H1 (cell line): Measurements from ENCODE around the gene COL4A4. TPM values are rescaled to one million over a fixed set of nuclear protein-coding genes. Genes with fewer than 3 reads are reported as not detected.

Source experiments
- CTCF ChIA-PET: fragments of 300-600 bp; sonication (Branson Sonifier 250); formaldehyde crosslinking; loops from one replicate; lab custom pipeline; 2021; ENCODE audit not compliant: partially characterized antibody; lab: Charles Lee
- POLR2A ChIA-PET: fragments of 300-600 bp; sonication (Branson Sonifier 250); formaldehyde crosslinking; loops from one replicate; lab custom pipeline; 2021; ENCODE audit warnings: inconsistent platforms; ENCODE audit not compliant: partially characterized antibody; lab: Charles Lee
- DNase-seq, 2 experiments: peaks; one replicate each; pipeline versions ENCODE4 v3.0.0 to v3.0.0-alpha.2; 2010 to 2022; ENCODE audit warnings: low spot score in 2 of 2, low read depth in 1 of 2, mixed read lengths in 1 of 2
- FAIRE-seq: peaks from 2 replicates; lab custom pipeline; 2011; peaks lifted over from hg19 to GRCh38; lab: Jason Lieb, UNC
- H2AFZ ChIP-seq: 2 replicates; pipeline ENCODE4 v1.8.1; 2012; ENCODE audit warnings: low read length, inconsistent platforms
- H2AK5ac ChIP-seq: 2 replicates; pipeline ENCODE4 v1.6.1; 2013; ENCODE audit warnings: low read depth, low read length
- H2BK120ac ChIP-seq: replicated peaks from 2 replicates; pipeline ENCODE3; 2013; ENCODE audit warnings: low read depth, low read length, inconsistent platforms
- H2BK12ac ChIP-seq: 2 replicates; pipeline ENCODE4 v1.6.1; 2013; ENCODE audit warnings: low read depth, low read length
- H2BK15ac ChIP-seq: 2 replicates; pipeline ENCODE4 v1.6.1; 2013; ENCODE audit warnings: low read length
- H2BK20ac ChIP-seq: 2 replicates; pipeline ENCODE4 v1.6.1; 2013; ENCODE audit warnings: low read length
- H2BK5ac ChIP-seq: 2 replicates; pipeline ENCODE4 v1.6.1; 2013; ENCODE audit warnings: low read depth, low read length
- H3K14ac ChIP-seq: 2 replicates; pipeline ENCODE4 v1.6.1; 2013; ENCODE audit warnings: inconsistent platforms; ENCODE audit not compliant: insufficient read length
- H3K18ac ChIP-seq: 2 replicates; pipeline ENCODE4 v1.6.1; 2013; ENCODE audit warnings: low read length; ENCODE audit errors: extremely low read depth
- H3K23ac ChIP-seq: 2 replicates; pipeline ENCODE4 v1.6.1; 2013; ENCODE audit warnings: inconsistent platforms; ENCODE audit not compliant: insufficient read length
- H3K23me2 ChIP-seq: 2 replicates; pipeline ENCODE4 v1.6.1; 2013; ENCODE audit warnings: low read depth, low read length
- H3K27ac ChIP-seq: 2 replicates; pipeline ENCODE4 v1.6.1; 2011; ENCODE audit warnings: low read depth, low read length, inconsistent platforms
- H3K27me3 ChIP-seq, 4 experiments: replicated peaks in 1 of 4; 1 replicate in 1 of 4; 2 replicates in 3 of 4; pipeline versions ENCODE4 v1.6.1 to v1.8.1; 2011 to 2013; ENCODE audit warnings: low read length in 3 of 4, mild to moderate bottlenecking in 3 of 4, inconsistent platforms in 2 of 4, mixed read lengths in 2 of 4, moderate library complexity in 1 of 4; ENCODE audit not compliant: control insufficient read depth in 3 of 4, insufficient read depth in 3 of 4; ENCODE audit errors: extremely low read depth in 1 of 4
- H3K36me3 ChIP-seq, 4 experiments: 2 replicates each; pipeline versions ENCODE4 v1.6.1 to v1.8.1; 2011 to 2013; ENCODE audit warnings: mild to moderate bottlenecking in 4 of 4, low read length in 3 of 4, moderate library complexity in 2 of 4, control low read depth in 1 of 4, inconsistent platforms in 1 of 4; ENCODE audit not compliant: insufficient read depth in 4 of 4, control insufficient read depth in 2 of 4
- H3K4ac ChIP-seq: replicated peaks from 2 replicates; pipeline ENCODE3; 2013; ENCODE audit warnings: low read length, low read depth, mixed read lengths, inconsistent platforms; ENCODE audit not compliant: insufficient read length
- H3K4me1 ChIP-seq, 4 experiments: replicated peaks in 1 of 4; 1 replicate in 1 of 4; 2 replicates in 3 of 4; pipeline versions ENCODE4 v1.6.1 to v1.8.1; 2011 to 2013; ENCODE audit warnings: low read length in 3 of 4, inconsistent platforms in 2 of 4, mixed read lengths in 1 of 4; ENCODE audit not compliant: insufficient read depth in 4 of 4, control insufficient read depth in 3 of 4
- H3K4me2 ChIP-seq, 2 experiments: 2 replicates each; pipeline versions ENCODE4 v1.6.1 to v1.8.1; 2011 to 2013; ENCODE audit warnings: low read depth in 2 of 2, low read length in 2 of 2, control low read depth in 1 of 2, inconsistent platforms in 1 of 2, mild to moderate bottlenecking in 1 of 2; ENCODE audit not compliant: insufficient read depth in 1 of 2
- H3K4me3 ChIP-seq, 4 experiments: fragments of 200-600, 300-600 bp in 1 of 4; sonication (generic), shearing (Covaris generic), sonication (Bioruptor Twin) in 1 of 4; 2 replicates each; pipeline versions ENCODE4 v1.5.1 to v1.8.1; 2011 to 2016; ENCODE audit warnings: low read length in 4 of 4, low read depth in 3 of 4, control low read depth in 2 of 4, inconsistent platforms in 2 of 4, mild to moderate bottlenecking in 2 of 4, mixed read lengths in 1 of 4, moderate library complexity in 1 of 4; ENCODE audit not compliant: insufficient read depth in 2 of 4; ENCODE audit errors: extremely low read depth in 1 of 4
- H3K56ac ChIP-seq: replicated peaks from 2 replicates; pipeline ENCODE3; 2013; ENCODE audit warnings: low read depth, mild to moderate bottlenecking, mixed read lengths, low read length, inconsistent platforms; ENCODE audit not compliant: insufficient read length
- H3K79me1 ChIP-seq: 2 replicates; pipeline ENCODE4 v1.6.1; 2013; ENCODE audit warnings: low read depth, low read length, control low read depth
- H3K79me2 ChIP-seq, 2 experiments: 2 replicates each; pipeline versions ENCODE4 v1.6.1 to v1.8.1; 2012 to 2013; ENCODE audit warnings: low read length in 2 of 2, mild to moderate bottlenecking in 2 of 2, inconsistent platforms in 1 of 2; ENCODE audit not compliant: insufficient read depth in 2 of 2, control insufficient read depth in 1 of 2
- H3K9ac ChIP-seq, 4 experiments: replicated peaks in 1 of 4; 1 replicate in 1 of 4; 2 replicates in 3 of 4; pipeline versions ENCODE4 v1.6.1 to v1.8.1; 2011 to 2013; ENCODE audit warnings: low read depth in 3 of 4, low read length in 3 of 4, control low read depth in 2 of 4, mild to moderate bottlenecking in 2 of 4, moderate library complexity in 2 of 4, inconsistent platforms in 1 of 4; ENCODE audit errors: extremely low read depth in 1 of 4
- H3K9me3 ChIP-seq, 2 experiments: 2 replicates each; pipeline versions ENCODE4 v1.6.1 to v1.8.1; 2012 to 2013; ENCODE audit warnings: mild to moderate bottlenecking in 2 of 2, moderate library complexity in 2 of 2, control low read depth in 1 of 2, inconsistent platforms in 1 of 2, low read depth in 1 of 2, low read length in 1 of 2, mixed read lengths in 1 of 2; ENCODE audit not compliant: insufficient read depth in 2 of 2
- H4K20me1 ChIP-seq, 2 experiments: replicated peaks in 1 of 2; 2 replicates each; pipeline versions ENCODE3 to v1.8.1; 2011 to 2013; ENCODE audit warnings: inconsistent platforms in 2 of 2, low read length in 2 of 2, mild to moderate bottlenecking in 1 of 2; ENCODE audit not compliant: insufficient read depth in 2 of 2, control insufficient read depth in 1 of 2
- H4K5ac ChIP-seq: 2 replicates; pipeline ENCODE4 v1.6.1; 2013; ENCODE audit warnings: low read length, low read depth, mixed read lengths, inconsistent platforms; ENCODE audit not compliant: insufficient read length
- H4K8ac ChIP-seq: 2 replicates; pipeline ENCODE4 v1.8.0; 2013; ENCODE audit warnings: mild to moderate bottlenecking, moderate library complexity, low read length, inconsistent platforms; ENCODE audit not compliant: insufficient read depth; ENCODE audit errors: extremely low read depth
- H4K91ac ChIP-seq: replicated peaks from 2 replicates; pipeline ENCODE3; 2013; ENCODE audit warnings: low read length, mixed read lengths, inconsistent platforms; ENCODE audit not compliant: insufficient read length
- ATF2 ChIP-seq: IDR thresholded peaks from 2 replicates; pipeline ENCODE4 v1.6.1; 2012; ENCODE audit warnings: low read length, inconsistent platforms
- BRCA1 ChIP-seq: IDR thresholded peaks from 2 replicates; pipeline ENCODE4 v1.6.1; 2012; ENCODE audit warnings: low read depth, low read length, improper control_type of control experiment
- EZH2 ChIP-seq: fragments of 200-600 bp; sonication (generic); IDR thresholded peaks from 2 replicates; pipeline ENCODE4 v1.7.1; 2012; ENCODE audit warnings: low read depth, mild to moderate bottlenecking, moderate library complexity, low read length, inconsistent platforms; ENCODE audit not compliant: severe bottlenecking
- FOSL1 ChIP-seq: IDR thresholded peaks from 2 replicates; pipeline ENCODE4 v1.6.1; 2011; ENCODE audit warnings: mild to moderate bottlenecking, low read depth, low read length, moderate library complexity; ENCODE audit not compliant: insufficient read depth
- GTF2F1 ChIP-seq: IDR thresholded peaks from 2 replicates; pipeline ENCODE4 v1.6.1; 2012; ENCODE audit warnings: low read depth, low read length, improper control_type of control experiment, borderline replicate concordance
- JUND ChIP-seq: IDR thresholded peaks from 2 replicates; pipeline ENCODE4 v1.6.1; 2011; ENCODE audit warnings: mild to moderate bottlenecking, improper control_type of control experiment, low read length
- MAFK ChIP-seq: IDR thresholded peaks from 2 replicates; pipeline ENCODE4 v1.6.1; 2012; ENCODE audit warnings: low read depth, mild to moderate bottlenecking, improper control_type of control experiment, low read length
- PHF8 ChIP-seq: fragments of 200-600 bp; sonication (generic); conservative IDR thresholded peaks from 2 replicates; pipeline ENCODE4 v1.7.1; 2012; ENCODE audit warnings: low read depth, mild to moderate bottlenecking, inconsistent platforms, low read length, moderate library complexity
- RAD21 ChIP-seq, 2 experiments: IDR thresholded peaks in 1 of 2; conservative IDR thresholded peaks in 1 of 2; 2 replicates each; pipeline ENCODE4 v1.6.1; 2011; ENCODE audit warnings: low read depth in 2 of 2, low read length in 2 of 2, improper control_type of control experiment in 1 of 2, inconsistent platforms in 1 of 2, mild to moderate bottlenecking in 1 of 2, moderate library complexity in 1 of 2
- SP1 ChIP-seq: IDR thresholded peaks from 2 replicates; pipeline ENCODE4 v1.6.1; 2011; ENCODE audit warnings: low read depth, low read length
- SUZ12 ChIP-seq: fragments of 200-600 bp; sonication (generic); IDR thresholded peaks from 2 replicates; pipeline ENCODE4 v1.6.1; 2012; ENCODE audit warnings: mild to moderate bottlenecking, inconsistent platforms, low read length, moderate library complexity, mixed read lengths
- ZNF274 ChIP-seq: IDR thresholded peaks from 2 replicates; pipeline ENCODE4 v1.7.0; 2012; ENCODE audit warnings: low read length, borderline replicate concordance; ENCODE audit errors: extremely low read depth
- whole genome bisulfite sequencing, 2 experiments: shearing (Covaris generic) in 1 of 2; methylation state at CpG; one replicate each; pipeline versions ENCODE4 v1.1.6 to v1.1.7; 2013 to 2015; ENCODE audit warnings: low lambda C conversion rate in 2 of 2, mixed read lengths in 2 of 2, inconsistent platforms in 1 of 2, low coverage in 1 of 2, missing lambda C conversion rate in 1 of 2; ENCODE audit not compliant: insufficient replicate concordance in 2 of 2, insufficient coverage in 1 of 2, insufficient read length in 1 of 2; ENCODE audit errors: extremely low coverage in 1 of 2, missing lambda C conversion rate in 1 of 2; 5-methylcytosine and 5-hydroxymethylcytosine counted together
- polyA plus RNA-seq, 7 experiments: library from polyadenylated mRNA; depleted of rRNA in 3 of 7; stranded (reverse) in 5 of 7; unstranded in 2 of 7; fragments of >200 nt in 5 of 7; fragments of 200-250 nt in 2 of 7; gene quantifications; 1 replicate in 5 of 7; 2 replicates in 1 of 7; 4 replicates in 1 of 7; pipeline versions ENCODE4 v1.2.1 to v1.2.3, GENCODE V29; 2011 to 2013; ENCODE audit warnings: missing spikeins in 2 of 7, mixed read lengths in 2 of 7
- total RNA-seq: library from RNA; stranded (reverse); fragmentation: NEBNext Ultra II Directional; extraction: Animal tissue kit (Norgen Biotek cat#: 25700); gene quantifications from 2 replicates; pipeline ENCODE4 v1.2.1, GENCODE V29; 2021

COL4A4 gene
- total and polyA plus RNA-seq, 2 of the 8 experiments (the other 6 are each of a cell fraction or from before 2014, with no cell fraction given) = 0.33 to 1.7 TPM

GRCh38 chr2:227013330-227013729 lies 150.7 kb downstream of the COL4A4 start:
- no peak overlapping the region for H3K27ac ChIP-seq
- no peak overlapping the region for H3K4me2 ChIP-seq
- H3K79me1 ChIP-seq = no peaks in the 10 kb centered on the region
- ChIA-PET CTCF (interaction anchor here (2.1 kb wide), 1 partner anchor 20 kb away, joined by 4 read pairs; no protein-coding TSS in a partner anchor), POLR2A (no interaction called here)
- H3K4ac ChIP-seq = no peak overlapping the region
- 94% methylated on average over 9 of the region's 9 CpGs; no CpG with 5 or more reads in 1 of the 2 experiments for WGBS, 2 experiments
- H2AFZ ChIP-seq = no peak overlapping the region
- H3K9me3 ChIP-seq = no peaks in the 10 kb centered on the region
- H3K18ac ChIP-seq = no peak overlapping the region
- no peak overlapping the region for H2BK5ac ChIP-seq
- H3K27me3 ChIP-seq = no peaks in the 10 kb centered on the region
- no peak overlapping the region for H4K5ac ChIP-seq
- H3K4me1 ChIP-seq = no peaks in the 10 kb centered on the region
- H2BK12ac ChIP-seq = no peak overlapping the region
- no peaks in the 10 kb centered on the region for H3K36me3 ChIP-seq
- H3K56ac ChIP-seq = no peak overlapping the region
- H2BK20ac ChIP-seq = no peak overlapping the region
- no peaks in the 10 kb centered on the region for H4K20me1 ChIP-seq
- no peaks in the 10 kb centered on the region for H3K23me2 ChIP-seq
- H4K91ac ChIP-seq = no peak overlapping the region
- no peak overlapping the region for H4K8ac ChIP-seq
- H3K23ac ChIP-seq = no peak overlapping the region
- H3K14ac ChIP-seq = no peak overlapping the region
- no peak overlapping the region for H2BK15ac ChIP-seq
- DNase-seq (no peak), FAIRE-seq (no peak)
- no peaks in the 10 kb centered on the region for H3K79me2 ChIP-seq
- H3K9ac ChIP-seq = no peak overlapping the region
- H2AK5ac ChIP-seq = no peak overlapping the region
- H3K4me3 ChIP-seq = no peak overlapping the region
- H2BK120ac ChIP-seq = no peak overlapping the region
- no peak for TF ChIP-seq JUND
- no peak for TF ChIP-seq EZH2
- no peak for TF ChIP-seq FOSL1
- no peak for TF ChIP-seq BRCA1
- TF ChIP-seq RAD21 (IDR thresholded peaks at IDR 0.05 in 1 of 2, conservative IDR thresholded peaks at IDR 0.05 in 1 of 2; ENCODE audit: low read depth in 2 of 2, low read length in 2 of 2) = no peak
- no peak for TF ChIP-seq SP1
- no peak for TF ChIP-seq GTF2F1
- TF ChIP-seq ZNF274 = no peak
- TF ChIP-seq ATF2 = no peak
- TF ChIP-seq SUZ12 = no peak
- TF ChIP-seq PHF8 = no peak
- no peak for TF ChIP-seq MAFK
